Lung (tissue), 12 donors: ENCODE data around the gene CNNM4. TPM values are rescaled to one million over a fixed set of nuclear protein-coding genes. Genes with fewer than 3 reads are reported as not detected.

Experiments
- ATAC-seq: fragments of 200-7000 bp; cut with Tn5 transposase; one replicate; pipeline ENCODE4 v1.9.1; 2020; ENCODE audit warnings: moderate number of reproducible peaks; ENCODE audit not compliant: insufficient read depth, low FRiP score
- DNase-seq, 3 donors: peaks; one replicate each; pipeline ENCODE4 v3.0.0-alpha.2; 2013 to 2017
- H3K27ac ChIP-seq, 2 donors: one replicate each; pipeline ENCODE4 v1.5.1; 2013; ENCODE audit warnings: mild to moderate bottlenecking in 2 of 2, moderate library complexity in 2 of 2, control low read depth in 1 of 2, inconsistent platforms in 1 of 2, low read depth in 1 of 2, low read length in 1 of 2
- H3K27me3 ChIP-seq, 3 donors: one replicate each; pipeline ENCODE4 v1.5.1; 2013; ENCODE audit warnings: low read length in 2 of 3; ENCODE audit not compliant: control insufficient read depth in 3 of 3, insufficient read depth in 3 of 3
- H3K36me3 ChIP-seq, 4 donors: one replicate each; pipeline ENCODE4 v1.5.1; 2013; ENCODE audit warnings: low read length in 4 of 4, mild to moderate bottlenecking in 1 of 4, moderate library complexity in 1 of 4; ENCODE audit not compliant: control insufficient read depth in 4 of 4, insufficient read depth in 4 of 4
- H3K4me1 ChIP-seq, 5 donors: one replicate each; pipeline ENCODE4 v1.5.1; 2013; ENCODE audit warnings: low read length in 5 of 5, mild to moderate bottlenecking in 2 of 5, moderate library complexity in 1 of 5; ENCODE audit not compliant: control insufficient read depth in 5 of 5, insufficient read depth in 5 of 5
- H3K4me3 ChIP-seq: one replicate; pipeline ENCODE4 v1.5.1; 2013; ENCODE audit warnings: mild to moderate bottlenecking, control low read depth, moderate library complexity
- H3K9ac ChIP-seq, 2 donors: one replicate each; pipeline ENCODE4 v1.5.1; 2013; ENCODE audit warnings: low read length in 2 of 2, control low read depth in 1 of 2; ENCODE audit not compliant: insufficient read depth in 1 of 2
- H3K9me3 ChIP-seq, 4 donors: one replicate each; pipeline ENCODE4 v1.5.1; 2013; ENCODE audit warnings: low read length in 3 of 4, mild to moderate bottlenecking in 1 of 4, moderate library complexity in 1 of 4; ENCODE audit not compliant: control insufficient read depth in 4 of 4, insufficient read depth in 3 of 4
- CTCF ChIP-seq: IDR thresholded peaks from 2 replicates; pipeline ENCODE4 v1.5.1; 2012; ENCODE audit warnings: mild to moderate bottlenecking; ENCODE audit errors: control extremely low read depth, extremely low read depth
- WGBS, 2 donors: extraction: QIAGEN DNeasy Blood & Tissue Kit; methylation state at CpG; one replicate each; pipeline ENCODE4 v1.1.7; 2013; 5-methylcytosine and 5-hydroxymethylcytosine counted together
- polyA plus RNA-seq, 2 donors: library from polyadenylated mRNA; stranded (reverse); fragments of 200-250 nt; gene quantifications; one replicate each; pipeline ENCODE4 v1.2.1, GENCODE V29; 2013
- total RNA-seq, 2 donors: library from RNA; depleted of rRNA in 1 of 2; stranded (reverse); fragments of >200 nt in 1 of 2; gene quantifications; one replicate each; pipeline ENCODE4 v1.2.1, GENCODE V29; 2014 to 2021
- donor health status: control.
- donor health status: control.
- donor health status: Bipolar disorder and iron deficiency.
- donor health status: healthy.
- donor health status: DM: yes; HTN: yes; CAD: no.

CNNM4 gene
- total and polyA plus RNA-seq, 4 donors, result 4.0 to 19.8 (median 12.3) TPM

GRCh38 chr2:96772903-96773671 is 12.4 kb downstream of the CNNM4 start:
- Histone ChIP-seq H3K9me3 (no peaks in the 10 kb centered on the region), H3K36me3 (no peaks in the 10 kb centered on the region), H3K27me3 (no peaks in the 10 kb centered on the region), H3K9ac (no peak overlapping the region), H3K27ac (no peak overlapping the region), H3K4me3 (no peak overlapping the region), H3K4me1 (peaks cover 0 to 12% (median 0%) of the 10 kb centered on the region in 5 donors)
- ATAC-seq, result no peak
- no peak for DNase-seq
- no peak for TF ChIP-seq CTCF
- 91 to 94% methylated on average over 12 of the region's 12 CpGs for WGBS, 2 donors

DNA sequence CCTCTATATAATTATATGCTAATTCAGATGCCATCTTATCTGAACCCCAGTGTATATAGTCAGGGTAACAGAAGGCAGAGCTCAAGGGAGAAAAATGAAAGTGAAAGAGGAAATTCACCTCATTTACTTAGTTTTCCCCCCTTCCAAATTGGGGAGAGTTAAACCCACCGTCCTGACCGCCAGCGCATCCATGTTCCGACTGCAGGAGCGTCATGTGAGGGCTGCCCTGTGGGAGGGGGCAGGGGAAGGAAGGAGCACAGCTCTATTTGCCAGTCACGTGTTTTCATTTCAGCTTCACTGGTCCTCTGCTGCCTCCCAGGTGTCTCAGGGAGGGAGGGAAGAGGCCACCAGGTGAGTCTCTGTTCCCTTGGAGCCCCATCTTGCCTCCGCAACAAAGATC is 13.2 kb downstream of the CNNM4 start:
- no peak overlapping the region for H3K9ac ChIP-seq
- ATAC-seq (no peak), DNase-seq (no peak)
- H3K4me1 ChIP-seq, result peaks cover 0 to 12% (median 0%) of the 10 kb centered on the region in 5 donors
- no peaks in the 10 kb centered on the region for H3K36me3 ChIP-seq
- peak overlapping the region; percentile 3 for H3K4me3 ChIP-seq
- no peaks in the 10 kb centered on the region for H3K9me3 ChIP-seq
- H3K27ac ChIP-seq, result peak overlapping the region in 1 of 2 donors; percentile 68
- H3K27me3 ChIP-seq, result no peaks in the 10 kb centered on the region
- TF ChIP-seq CTCF, result no peak
- WGBS, 2 donors, result 25 to 41% methylated on average over 7 of the region's 7 CpGs

DNA sequence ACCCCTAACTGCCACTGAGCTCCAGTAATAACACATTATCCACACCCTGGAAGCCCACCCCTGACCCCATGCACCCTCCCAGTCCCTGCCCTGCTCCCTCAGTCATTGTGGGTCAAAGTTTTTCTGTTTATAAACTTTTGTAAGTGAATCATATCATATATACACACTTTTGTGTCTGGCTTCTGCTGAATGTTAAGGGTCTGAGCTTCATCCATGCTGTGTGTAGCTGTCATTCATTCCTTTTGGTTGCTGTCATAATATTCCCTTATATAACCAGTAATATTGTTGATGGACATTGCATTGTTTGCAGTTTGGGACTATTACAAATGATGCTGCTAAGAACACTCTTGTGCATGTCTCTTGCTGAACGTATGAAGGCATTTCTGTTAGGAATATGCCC is 14.5 kb downstream of the CNNM4 start:
- Histone ChIP-seq H3K27me3 (no peaks in the 10 kb centered on the region), H3K4me3 (no peak overlapping the region), H3K27ac (no peak overlapping the region), H3K9me3 (no peaks in the 10 kb centered on the region), H3K36me3 (no peaks in the 10 kb centered on the region), H3K9ac (no peak overlapping the region), H3K4me1 (peaks cover 0 to 10% (median 0%) of the 10 kb centered on the region in 5 donors)
- ATAC-seq (no peak), DNase-seq (no peak)
- TF ChIP-seq CTCF, result no peak
- whole genome bisulfite sequencing, 2 donors, result 0 to 42% methylated on average over 1 of the region's 1 CpG
